Gastroesophageal sphincter (tissue), 4 donors: ENCODE measurements around the gene GABRB3. TPM values are rescaled to one million over a fixed set of nuclear protein-coding genes. Genes with fewer than 3 reads are reported as not detected.

Experiments used
- ATAC-seq: fragments of 150-250 bp; one replicate; pipeline ENCODE4 v1.9.1; 2016; ENCODE audit warnings: mild to moderate bottlenecking, moderate library complexity
- H3K27ac ChIP-seq, 4 donors: fragments of 200-600 bp; sonication (generic) in 3 of 4; 1 replicate in 3 of 4; 2 replicates in 1 of 4; pipeline ENCODE4 v1.5.1; 2016 to 2019
- H3K27me3 ChIP-seq: fragments of 200-600 bp; sonication (generic); one replicate; pipeline ENCODE4 v1.5.1; 2019
- H3K36me3 ChIP-seq, 2 donors: fragments of 200-600 bp; sonication (generic); one replicate each; pipeline ENCODE4 v1.5.1; 2019; ENCODE audit warnings: control low read depth in 1 of 2
- H3K4me1 ChIP-seq, 3 donors: fragments of 200-600 bp; sonication (generic); 1 replicate in 2 of 3; 2 replicates in 1 of 3; pipeline ENCODE4 v1.5.1; 2016 to 2019; ENCODE audit warnings: control low read depth in 2 of 3
- H3K4me3 ChIP-seq, 2 donors: fragments of 200-600 bp; sonication (generic); one replicate each; pipeline ENCODE4 v1.5.1; 2019; ENCODE audit warnings: mild to moderate bottlenecking in 1 of 2, moderate library complexity in 1 of 2
- H3K9me3 ChIP-seq, 3 donors: fragments of 200-600 bp; sonication (generic); one replicate each; pipeline ENCODE4 v1.5.1; 2017 to 2019; ENCODE audit warnings: control low read depth in 2 of 3
- EP300 ChIP-seq: sonication (generic); formaldehyde crosslinking; IDR thresholded peaks from one replicate; pipeline ENCODE4 v1.6.1; 2017; ENCODE audit warnings: antibody characterized with exemption, mild to moderate bottlenecking
- POLR2A ChIP-seq, 2 donors: fragments of 450-650 bp; IDR thresholded peaks; one replicate each; pipeline ENCODE4 v1.6.1; 2017; ENCODE audit warnings: antibody characterized with exemption in 2 of 2, mild to moderate bottlenecking in 2 of 2, moderate library complexity in 1 of 2
- POLR2AphosphoS5 ChIP-seq: sonication (generic); formaldehyde crosslinking; IDR thresholded peaks from one replicate; pipeline ENCODE4 v1.6.1; 2017; ENCODE audit warnings: antibody characterized with exemption
- WGBS, 2 donors: methylation state at CpG; one replicate each; pipeline ENCODE4 v1.1.5; 2018; ENCODE audit warnings: low coverage in 1 of 2; 5-methylcytosine and 5-hydroxymethylcytosine counted together
- total RNA-seq, 4 donors: library from RNA; depleted of rRNA; stranded (reverse); fragments of >200 nt; gene quantifications; one replicate each; pipeline ENCODE4 v1.1.0, GENCODE V29; 2016
- TF ChIP-seq, protein P1 (sequence below), 4 experiments: fragments of 200-600 bp in 2 of 4; fragments of 450-650 bp in 2 of 4; sonication (generic) in 1 of 4; IDR thresholded peaks; one replicate each; pipeline ENCODE4 v1.5.1; 2017 to 2019; ENCODE audit warnings: antibody characterized with exemption in 4 of 4, mild to moderate bottlenecking in 2 of 4, moderate library complexity in 2 of 4

Gene GABRB3
- total RNA-seq, 4 donors from 2014 or later: 2.4 to 4.3 (median 3.6) TPM

DNA sequence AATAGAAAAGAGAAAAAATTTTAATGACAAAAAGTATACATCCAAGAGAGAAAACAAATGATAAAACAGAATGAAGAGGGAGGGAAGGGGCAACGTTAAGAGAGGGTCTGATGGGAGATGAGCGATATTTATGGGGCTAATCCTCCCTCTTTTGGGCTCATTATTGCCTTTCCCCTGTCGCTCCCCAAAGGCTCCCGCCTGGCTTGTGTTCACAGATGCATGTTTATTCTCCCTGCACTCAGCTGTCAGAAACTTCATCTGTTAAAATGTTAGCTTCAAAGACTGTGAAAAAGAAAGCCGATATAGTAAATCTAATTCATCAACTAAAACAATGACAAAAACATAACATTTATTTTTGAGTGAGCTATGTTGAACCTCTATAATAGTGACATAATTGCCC, 74.3 kb downstream of the GABRB3 start:
- no peak overlapping the region for H3K4me3 ChIP-seq
- 7 to 37% methylated on average over 5 of the region's 5 CpGs for WGBS, 2 donors
- H3K9me3 ChIP-seq: peaks cover 0 to 25% (median 0%) of the 10 kb centered on the region in 3 donors
- H3K27me3 ChIP-seq: peaks cover 9% of the 10 kb centered on the region
- TF ChIP-seq POLR2AphosphoS5 (no peak), POLR2A (IDR thresholded peaks at IDR 0.05) (no peak), EP300 (no peak)
- TF ChIP-seq, protein P1, sequence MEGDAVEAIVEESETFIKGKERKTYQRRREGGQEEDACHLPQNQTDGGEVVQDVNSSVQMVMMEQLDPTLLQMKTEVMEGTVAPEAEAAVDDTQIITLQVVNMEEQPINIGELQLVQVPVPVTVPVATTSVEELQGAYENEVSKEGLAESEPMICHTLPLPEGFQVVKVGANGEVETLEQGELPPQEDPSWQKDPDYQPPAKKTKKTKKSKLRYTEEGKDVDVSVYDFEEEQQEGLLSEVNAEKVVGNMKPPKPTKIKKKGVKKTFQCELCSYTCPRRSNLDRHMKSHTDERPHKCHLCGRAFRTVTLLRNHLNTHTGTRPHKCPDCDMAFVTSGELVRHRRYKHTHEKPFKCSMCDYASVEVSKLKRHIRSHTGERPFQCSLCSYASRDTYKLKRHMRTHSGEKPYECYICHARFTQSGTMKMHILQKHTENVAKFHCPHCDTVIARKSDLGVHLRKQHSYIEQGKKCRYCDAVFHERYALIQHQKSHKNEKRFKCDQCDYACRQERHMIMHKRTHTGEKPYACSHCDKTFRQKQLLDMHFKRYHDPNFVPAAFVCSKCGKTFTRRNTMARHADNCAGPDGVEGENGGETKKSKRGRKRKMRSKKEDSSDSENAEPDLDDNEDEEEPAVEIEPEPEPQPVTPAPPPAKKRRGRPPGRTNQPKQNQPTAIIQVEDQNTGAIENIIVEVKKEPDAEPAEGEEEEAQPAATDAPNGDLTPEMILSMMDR (IDR thresholded peaks at IDR 0.05): no peak
- no peak for ATAC-seq
- no peak overlapping the region for H3K27ac ChIP-seq
- H3K36me3 ChIP-seq: no peaks in the 10 kb centered on the region
- no peaks in the 10 kb centered on the region for H3K4me1 ChIP-seq

DNA sequence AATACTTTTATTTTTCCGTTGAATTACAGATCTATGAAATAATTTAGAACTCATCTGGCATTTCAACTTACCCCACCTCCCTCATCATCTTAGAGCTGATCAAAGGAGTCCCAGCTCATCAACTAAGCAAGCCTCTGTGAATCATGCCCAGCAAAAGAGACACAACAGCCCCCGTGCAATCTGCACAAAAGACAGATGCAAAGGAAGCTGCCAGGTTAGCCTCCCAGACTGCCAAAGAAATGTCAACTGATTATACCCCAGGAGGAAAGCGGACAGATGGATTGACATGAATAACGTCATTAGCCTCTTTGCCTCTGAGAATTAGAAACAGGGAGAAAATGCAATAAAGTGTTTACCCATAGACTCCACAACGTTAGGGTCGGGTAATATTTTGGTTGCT, 75.0 kb downstream of the GABRB3 start:
- TF ChIP-seq EP300 (no peak), POLR2AphosphoS5 (no peak), POLR2A (IDR thresholded peaks at IDR 0.05) (no peak)
- TF ChIP-seq, protein P1 (IDR thresholded peaks at IDR 0.05): no peak
- no peak overlapping the region for H3K27ac ChIP-seq
- peaks cover 0 to 28% (median 0%) of the 10 kb centered on the region in 3 donors for H3K9me3 ChIP-seq
- H3K4me1 ChIP-seq: no peaks in the 10 kb centered on the region
- peaks cover 9% of the 10 kb centered on the region for H3K27me3 ChIP-seq
- H3K36me3 ChIP-seq: no peaks in the 10 kb centered on the region
- no peak for ATAC-seq
- H3K4me3 ChIP-seq: no peak overlapping the region
- WGBS, 2 donors: 16 to 55% methylated on average over 6 of the region's 6 CpGs

DNA sequence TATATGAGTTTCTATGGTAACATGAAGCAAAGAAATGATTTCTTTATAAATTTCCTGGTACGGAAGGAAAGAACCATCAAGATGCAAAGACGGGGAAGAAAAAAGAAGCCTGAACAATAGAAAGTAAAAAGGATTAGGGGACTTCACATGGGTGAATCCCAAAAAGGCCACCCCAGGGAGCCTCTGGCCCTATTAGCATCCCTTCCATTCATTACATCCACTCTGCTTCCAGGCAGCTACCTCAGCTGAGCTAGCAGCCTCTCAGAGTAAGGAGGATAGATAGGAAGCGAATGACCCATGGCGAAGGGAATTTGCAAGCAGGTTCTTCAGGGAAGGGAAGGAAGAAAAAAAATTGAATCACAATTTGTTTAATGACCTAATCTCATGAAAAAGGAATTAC, 81.6 kb downstream of the GABRB3 start:
- H3K36me3 ChIP-seq: no peaks in the 10 kb centered on the region
- H3K27me3 ChIP-seq: peaks cover 3% of the 10 kb centered on the region
- TF ChIP-seq POLR2AphosphoS5: no peak
- TF ChIP-seq, protein P1 (IDR thresholded peaks at IDR 0.05): no peak
- TF ChIP-seq POLR2A (IDR thresholded peaks at IDR 0.05): no peak
- no peak for TF ChIP-seq EP300
- WGBS, 2 donors: 47% methylated on average over 4 of the region's 4 CpGs; no CpG with 5 or more reads in 1 of the 2 donors
- peaks cover 0 to 15% (median 0%) of the 10 kb centered on the region in 3 donors for H3K9me3 ChIP-seq
- no peaks in the 10 kb centered on the region for H3K4me1 ChIP-seq
- H3K4me3 ChIP-seq: no peak overlapping the region
- no peak for ATAC-seq
- H3K27ac ChIP-seq: no peak overlapping the region

DNA sequence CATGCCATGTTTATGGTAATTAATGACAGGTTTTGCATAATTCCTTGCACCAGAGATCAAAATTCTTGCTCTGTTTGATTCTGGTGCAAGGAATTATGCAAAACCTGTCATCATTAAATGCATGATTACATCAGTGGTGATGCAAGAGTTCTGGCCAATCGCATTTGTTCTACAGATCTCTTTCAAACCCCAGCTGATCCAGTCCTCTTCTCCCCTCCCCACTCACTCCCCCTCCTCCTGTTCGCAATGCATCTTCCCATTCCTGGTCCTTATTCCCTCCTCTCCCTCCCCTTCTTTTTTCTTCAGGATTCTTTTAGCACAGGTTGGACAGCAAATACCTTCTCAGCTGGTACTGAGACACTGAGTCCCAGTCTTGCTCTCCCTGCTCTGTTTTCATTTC, 82.1 kb downstream of the GABRB3 start:
- Histone ChIP-seq H3K36me3 (no peaks in the 10 kb centered on the region), H3K4me1 (no peaks in the 10 kb centered on the region), H3K4me3 (no peak overlapping the region), H3K27ac (no peak overlapping the region), H3K9me3 (peaks cover 0 to 14% (median 0%) of the 10 kb centered on the region in 3 donors), H3K27me3 (peaks cover 3% of the 10 kb centered on the region)
- 60 to 66% methylated on average over 2 of the region's 2 CpGs for WGBS, 2 donors
- TF ChIP-seq POLR2AphosphoS5 (no peak), POLR2A (IDR thresholded peaks at IDR 0.05) (no peak), EP300 (no peak)
- TF ChIP-seq, protein P1 (IDR thresholded peaks at IDR 0.05): no peak
- no peak for ATAC-seq

DNA sequence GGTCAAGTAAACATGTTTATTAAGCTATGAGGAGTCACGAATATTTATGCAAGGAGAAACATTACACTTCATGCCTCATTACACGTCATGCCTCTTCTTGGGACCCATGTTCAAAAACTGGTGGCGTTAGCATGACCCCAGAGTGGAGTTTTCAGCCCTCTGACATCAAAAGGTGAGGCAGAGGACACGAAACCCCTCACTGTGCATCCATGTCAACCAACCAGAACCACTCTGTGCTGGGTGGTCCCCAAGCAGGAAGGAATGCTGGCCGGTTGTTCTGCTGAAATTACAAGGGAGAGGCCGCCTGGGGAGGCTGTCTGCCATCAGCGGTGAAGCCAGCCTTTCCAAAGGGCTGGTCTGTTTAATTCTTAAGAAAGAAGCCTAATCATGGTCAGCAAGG, 83.4 kb downstream of the GABRB3 start:
- no peaks in the 10 kb centered on the region for H3K4me1 ChIP-seq
- no peak for ATAC-seq
- no peak overlapping the region for H3K4me3 ChIP-seq
- peaks cover 0 to 12% (median 0%) of the 10 kb centered on the region in 3 donors for H3K9me3 ChIP-seq
- TF ChIP-seq, protein P1 (IDR thresholded peaks at IDR 0.05): no peak
- TF ChIP-seq POLR2A (IDR thresholded peaks at IDR 0.05): no peak
- TF ChIP-seq EP300: no peak
- no peak for TF ChIP-seq POLR2AphosphoS5
- no peak overlapping the region for H3K27ac ChIP-seq
- WGBS, 2 donors: 45 to 46% methylated on average over 4 to 5 of the region's 7 CpGs
- peaks cover 3% of the 10 kb centered on the region for H3K27me3 ChIP-seq
- H3K36me3 ChIP-seq: no peaks in the 10 kb centered on the region
